Spleen (tissue), 7 donors: ENCODE results near the gene DAB2.

Experiments used
- POLR2AphosphoS5 ChIP-seq, 3 donors: sonication (generic); formaldehyde crosslinking; IDR thresholded peaks; one replicate each; pipeline ENCODE4 v1.5.1; 2017; ENCODE audit warnings: antibody characterized with exemption in 3 of 3
- TF ChIP-seq, protein P1 (sequence below), 11 experiments: fragments of 200-600 bp in 7 of 11; fragments of 450-650 bp in 4 of 11; sonication (generic) in 4 of 11; IDR thresholded peaks in 8 of 11; conservative IDR thresholded peaks in 3 of 11; 1 replicate in 7 of 11; 2 replicates in 4 of 11; pipeline versions ENCODE4 v1.4.0 to v1.8.0; 2016 to 2021; ENCODE audit warnings: antibody characterized with exemption in 11 of 11, inconsistent platforms in 4 of 11, mild to moderate bottlenecking in 1 of 11
- donor health status: DM: no; HTN: no; CAD: no; lungs with moderate emphysema.
- donor health status: DM: no; HTN: no; CAD: no.
- donor health status: DM: no; HTN: no; CAD: no.

DNA sequence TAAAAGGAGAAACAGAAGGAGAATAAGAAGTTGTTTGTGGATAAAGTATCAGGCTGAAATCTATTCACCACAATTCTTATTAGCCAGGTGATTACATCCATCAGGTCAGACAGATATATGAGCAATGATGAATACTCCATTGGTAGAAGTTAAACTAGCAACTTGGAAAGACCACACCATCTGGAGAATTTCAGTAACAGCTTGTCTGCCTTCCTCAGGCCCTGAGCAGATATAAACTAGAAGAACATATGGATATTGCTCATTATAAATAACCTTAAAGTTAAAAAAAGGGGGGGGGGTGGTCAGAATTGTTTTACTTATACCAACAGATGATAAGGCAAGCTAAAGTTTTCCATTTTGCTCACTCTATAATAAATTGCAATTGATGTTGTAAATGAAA is 10.4 kb downstream of the DAB2 start:
- TF ChIP-seq POLR2AphosphoS5 (IDR thresholded peaks at IDR 0.05) = no peak
- TF ChIP-seq, protein P1, sequence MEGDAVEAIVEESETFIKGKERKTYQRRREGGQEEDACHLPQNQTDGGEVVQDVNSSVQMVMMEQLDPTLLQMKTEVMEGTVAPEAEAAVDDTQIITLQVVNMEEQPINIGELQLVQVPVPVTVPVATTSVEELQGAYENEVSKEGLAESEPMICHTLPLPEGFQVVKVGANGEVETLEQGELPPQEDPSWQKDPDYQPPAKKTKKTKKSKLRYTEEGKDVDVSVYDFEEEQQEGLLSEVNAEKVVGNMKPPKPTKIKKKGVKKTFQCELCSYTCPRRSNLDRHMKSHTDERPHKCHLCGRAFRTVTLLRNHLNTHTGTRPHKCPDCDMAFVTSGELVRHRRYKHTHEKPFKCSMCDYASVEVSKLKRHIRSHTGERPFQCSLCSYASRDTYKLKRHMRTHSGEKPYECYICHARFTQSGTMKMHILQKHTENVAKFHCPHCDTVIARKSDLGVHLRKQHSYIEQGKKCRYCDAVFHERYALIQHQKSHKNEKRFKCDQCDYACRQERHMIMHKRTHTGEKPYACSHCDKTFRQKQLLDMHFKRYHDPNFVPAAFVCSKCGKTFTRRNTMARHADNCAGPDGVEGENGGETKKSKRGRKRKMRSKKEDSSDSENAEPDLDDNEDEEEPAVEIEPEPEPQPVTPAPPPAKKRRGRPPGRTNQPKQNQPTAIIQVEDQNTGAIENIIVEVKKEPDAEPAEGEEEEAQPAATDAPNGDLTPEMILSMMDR (IDR thresholded peaks at IDR 0.05 in 8 of 11, conservative IDR thresholded peaks at IDR 0.05 in 3 of 11) = no peak
